Panc1 (cell line): ENCODE data around the gene DAG1.

ENCODE experiments used
- POLR2AphosphoS5 ChIP-seq: IDR thresholded peaks from 2 replicates; pipeline ENCODE4 v1.6.1; 2012; ENCODE audit warnings: mild to moderate bottlenecking, low read depth, low read length, moderate library complexity
- REST ChIP-seq, 2 experiments: IDR thresholded peaks; 2 replicates each; pipeline ENCODE4 v1.6.1; 2011 to 2012; ENCODE audit warnings: low read depth in 2 of 2, control low read depth in 1 of 2, low read length in 1 of 2, mild to moderate bottlenecking in 1 of 2, moderate library complexity in 1 of 2; ENCODE audit not compliant: insufficient read depth in 1 of 2
- TCF7L2 ChIP-seq: IDR thresholded peaks from 2 replicates; pipeline ENCODE4 v1.6.1; 2011; ENCODE audit warnings: mild to moderate bottlenecking, low read depth, low read length, inconsistent platforms
- TF ChIP-seq, protein P1 (sequence below): fragments of 450-650 bp; IDR thresholded peaks from 2 replicates; pipeline ENCODE4 v1.5.1; 2017; ENCODE audit warnings: mild to moderate bottlenecking

- TF ChIP-seq, protein P1, sequence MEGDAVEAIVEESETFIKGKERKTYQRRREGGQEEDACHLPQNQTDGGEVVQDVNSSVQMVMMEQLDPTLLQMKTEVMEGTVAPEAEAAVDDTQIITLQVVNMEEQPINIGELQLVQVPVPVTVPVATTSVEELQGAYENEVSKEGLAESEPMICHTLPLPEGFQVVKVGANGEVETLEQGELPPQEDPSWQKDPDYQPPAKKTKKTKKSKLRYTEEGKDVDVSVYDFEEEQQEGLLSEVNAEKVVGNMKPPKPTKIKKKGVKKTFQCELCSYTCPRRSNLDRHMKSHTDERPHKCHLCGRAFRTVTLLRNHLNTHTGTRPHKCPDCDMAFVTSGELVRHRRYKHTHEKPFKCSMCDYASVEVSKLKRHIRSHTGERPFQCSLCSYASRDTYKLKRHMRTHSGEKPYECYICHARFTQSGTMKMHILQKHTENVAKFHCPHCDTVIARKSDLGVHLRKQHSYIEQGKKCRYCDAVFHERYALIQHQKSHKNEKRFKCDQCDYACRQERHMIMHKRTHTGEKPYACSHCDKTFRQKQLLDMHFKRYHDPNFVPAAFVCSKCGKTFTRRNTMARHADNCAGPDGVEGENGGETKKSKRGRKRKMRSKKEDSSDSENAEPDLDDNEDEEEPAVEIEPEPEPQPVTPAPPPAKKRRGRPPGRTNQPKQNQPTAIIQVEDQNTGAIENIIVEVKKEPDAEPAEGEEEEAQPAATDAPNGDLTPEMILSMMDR: no peak
- TF ChIP-seq TCF7L2 (no peak), POLR2AphosphoS5 (no peak), REST (IDR thresholded peaks at IDR 0.05; ENCODE audit: insufficient read depth in 1 of 2, low read depth in 2 of 2, low read length in 1 of 2) (no peak)
Measured at GRCh38 chr3:49471856-49472495, 1.9 kb downstream of the DAG1 start.
